Liver (tissue), 3 donors: ENCODE results near the gene PFDN4.
A peak's percentile ranks its signal among the peaks of the same experiment; 100 is the strongest.

Experiments
- EGR1 ChIP-seq, 2 donors: IDR thresholded peaks; 2 replicates each; pipeline ENCODE4 v1.6.1; 2016 to 2018; ENCODE audit warnings: antibody characterized with exemption in 2 of 2, low read depth in 2 of 2
- FOXA1 ChIP-seq: IDR thresholded peaks from 2 replicates; pipeline ENCODE4 v1.6.1; 2016; ENCODE audit warnings: antibody characterized with exemption
- FOXA2 ChIP-seq: IDR thresholded peaks from 2 replicates; pipeline ENCODE4 v1.6.1; 2016; ENCODE audit warnings: antibody characterized with exemption
- GABPA ChIP-seq, 2 donors: IDR thresholded peaks in 1 of 2; conservative IDR thresholded peaks in 1 of 2; 2 replicates each; pipeline ENCODE4 v1.6.1; 2016; ENCODE audit warnings: antibody characterized with exemption in 2 of 2, mild to moderate bottlenecking in 1 of 2, moderate library complexity in 1 of 2
- HNF4A ChIP-seq, 2 donors: conservative IDR thresholded peaks; 2 replicates each; pipeline ENCODE4 v1.6.1; 2016; ENCODE audit warnings: antibody characterized with exemption in 2 of 2, mild to moderate bottlenecking in 2 of 2
- JUND ChIP-seq, 2 donors: IDR thresholded peaks; 2 replicates each; pipeline ENCODE4 v1.6.1; 2016; ENCODE audit warnings: antibody characterized with exemption in 2 of 2
- RXRA ChIP-seq, 2 donors: IDR thresholded peaks; 2 replicates each; pipeline ENCODE4 v1.6.1; 2017 to 2018; ENCODE audit warnings: antibody characterized with exemption in 2 of 2, mild to moderate bottlenecking in 1 of 2
- TAF1 ChIP-seq: conservative IDR thresholded peaks from 2 replicates; pipeline ENCODE4 v1.6.1; 2016; ENCODE audit warnings: antibody characterized with exemption, mild to moderate bottlenecking
- YY1 ChIP-seq: IDR thresholded peaks from 2 replicates; pipeline ENCODE4 v1.6.1; 2016; ENCODE audit warnings: antibody characterized with exemption, mild to moderate bottlenecking
- TF ChIP-seq, protein P1 (sequence below): fragments of 150-350 bp; IDR thresholded peaks from 2 replicates; pipeline ENCODE4 v1.5.1; 2017; ENCODE audit warnings: improper control_type of control experiment, low read depth, low read length; ENCODE audit not compliant: missing input control
- TF ChIP-seq, protein P2 (sequence below): IDR thresholded peaks from 2 replicates; pipeline ENCODE4 v1.6.1; 2016; ENCODE audit warnings: antibody characterized with exemption
- TF ChIP-seq, protein P3 (sequence below): IDR thresholded peaks from 2 replicates; pipeline ENCODE4 v1.6.1; 2016; ENCODE audit warnings: antibody characterized with exemption
- donor health status: healthy.
- donor health status: healthy.

- TF ChIP-seq, protein P1, sequence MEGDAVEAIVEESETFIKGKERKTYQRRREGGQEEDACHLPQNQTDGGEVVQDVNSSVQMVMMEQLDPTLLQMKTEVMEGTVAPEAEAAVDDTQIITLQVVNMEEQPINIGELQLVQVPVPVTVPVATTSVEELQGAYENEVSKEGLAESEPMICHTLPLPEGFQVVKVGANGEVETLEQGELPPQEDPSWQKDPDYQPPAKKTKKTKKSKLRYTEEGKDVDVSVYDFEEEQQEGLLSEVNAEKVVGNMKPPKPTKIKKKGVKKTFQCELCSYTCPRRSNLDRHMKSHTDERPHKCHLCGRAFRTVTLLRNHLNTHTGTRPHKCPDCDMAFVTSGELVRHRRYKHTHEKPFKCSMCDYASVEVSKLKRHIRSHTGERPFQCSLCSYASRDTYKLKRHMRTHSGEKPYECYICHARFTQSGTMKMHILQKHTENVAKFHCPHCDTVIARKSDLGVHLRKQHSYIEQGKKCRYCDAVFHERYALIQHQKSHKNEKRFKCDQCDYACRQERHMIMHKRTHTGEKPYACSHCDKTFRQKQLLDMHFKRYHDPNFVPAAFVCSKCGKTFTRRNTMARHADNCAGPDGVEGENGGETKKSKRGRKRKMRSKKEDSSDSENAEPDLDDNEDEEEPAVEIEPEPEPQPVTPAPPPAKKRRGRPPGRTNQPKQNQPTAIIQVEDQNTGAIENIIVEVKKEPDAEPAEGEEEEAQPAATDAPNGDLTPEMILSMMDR: no peak
- TF ChIP-seq TAF1: no peak
- TF ChIP-seq GABPA (IDR thresholded peaks at IDR 0.05 in 1 of 2, conservative IDR thresholded peaks at IDR 0.05 in 1 of 2): no peak
- peak in 1 of 2 donors; percentile 17 for TF ChIP-seq RXRA (IDR thresholded peaks at IDR 0.05)
- TF ChIP-seq, protein P2, sequence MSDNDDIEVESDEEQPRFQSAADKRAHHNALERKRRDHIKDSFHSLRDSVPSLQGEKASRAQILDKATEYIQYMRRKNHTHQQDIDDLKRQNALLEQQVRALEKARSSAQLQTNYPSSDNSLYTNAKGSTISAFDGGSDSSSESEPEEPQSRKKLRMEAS: no peak
- TF ChIP-seq FOXA1: no peak
- TF ChIP-seq, protein P3, sequence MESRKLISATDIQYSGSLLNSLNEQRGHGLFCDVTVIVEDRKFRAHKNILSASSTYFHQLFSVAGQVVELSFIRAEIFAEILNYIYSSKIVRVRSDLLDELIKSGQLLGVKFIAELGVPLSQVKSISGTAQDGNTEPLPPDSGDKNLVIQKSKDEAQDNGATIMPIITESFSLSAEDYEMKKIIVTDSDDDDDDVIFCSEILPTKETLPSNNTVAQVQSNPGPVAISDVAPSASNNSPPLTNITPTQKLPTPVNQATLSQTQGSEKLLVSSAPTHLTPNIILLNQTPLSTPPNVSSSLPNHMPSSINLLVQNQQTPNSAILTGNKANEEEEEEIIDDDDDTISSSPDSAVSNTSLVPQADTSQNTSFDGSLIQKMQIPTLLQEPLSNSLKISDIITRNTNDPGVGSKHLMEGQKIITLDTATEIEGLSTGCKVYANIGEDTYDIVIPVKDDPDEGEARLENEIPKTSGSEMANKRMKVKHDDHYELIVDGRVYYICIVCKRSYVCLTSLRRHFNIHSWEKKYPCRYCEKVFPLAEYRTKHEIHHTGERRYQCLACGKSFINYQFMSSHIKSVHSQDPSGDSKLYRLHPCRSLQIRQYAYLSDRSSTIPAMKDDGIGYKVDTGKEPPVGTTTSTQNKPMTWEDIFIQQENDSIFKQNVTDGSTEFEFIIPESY: no peak
- no peak for TF ChIP-seq YY1
- TF ChIP-seq FOXA2: no peak
- TF ChIP-seq JUND (IDR thresholded peaks at IDR 0.05): no peak
- TF ChIP-seq HNF4A (conservative IDR thresholded peaks at IDR 0.05): peak in 1 of 2 donors; percentile 17
- no peak for TF ChIP-seq EGR1 (IDR thresholded peaks at IDR 0.05; ENCODE audit: low read depth in 2 of 2)
These were observed 14.4 kb downstream of the PFDN4 start for GRCh38 chr20:54221996-54222890.
